Lower leg skin (tissue), 3 donors: Measurements from ENCODE around the gene EFCAB6.

Experiments used
- CTCF ChIP-seq, 3 donors: fragments of 450-650 bp; IDR thresholded peaks; one replicate each; pipeline ENCODE4 v1.5.1; 2016; ENCODE audit warnings: antibody characterized with exemption in 3 of 3, mild to moderate bottlenecking in 3 of 3, moderate library complexity in 2 of 3
- POLR2A ChIP-seq, 2 donors: fragments of 450-650 bp; IDR thresholded peaks; one replicate each; pipeline ENCODE4 v1.6.1; 2016 to 2017; ENCODE audit warnings: antibody characterized with exemption in 2 of 2, mild to moderate bottlenecking in 1 of 2, moderate library complexity in 1 of 2

GRCh38 chr22:43520632-43521039, 291.5 kb downstream of the EFCAB6 start:
- no peak for TF ChIP-seq CTCF (IDR thresholded peaks at IDR 0.05)
- TF ChIP-seq POLR2A (IDR thresholded peaks at IDR 0.05), result no peak
